NCI-H1694 (cell line): ENCODE measurements around the gene RAB43.
A peak's percentile ranks its signal among the peaks of the same experiment; 100 is the strongest.
"Not testable (repeated sequence)": the region's sequence is repeated elsewhere in the genome, so short reads cannot be mapped to it uniquely, and the experiment has no call there.

Source experiments
- DNase-seq: peaks from one replicate; lab custom pipeline; 2025; lab: John Stamatoyannopoulos, UW

RAB43 gene

DNA sequence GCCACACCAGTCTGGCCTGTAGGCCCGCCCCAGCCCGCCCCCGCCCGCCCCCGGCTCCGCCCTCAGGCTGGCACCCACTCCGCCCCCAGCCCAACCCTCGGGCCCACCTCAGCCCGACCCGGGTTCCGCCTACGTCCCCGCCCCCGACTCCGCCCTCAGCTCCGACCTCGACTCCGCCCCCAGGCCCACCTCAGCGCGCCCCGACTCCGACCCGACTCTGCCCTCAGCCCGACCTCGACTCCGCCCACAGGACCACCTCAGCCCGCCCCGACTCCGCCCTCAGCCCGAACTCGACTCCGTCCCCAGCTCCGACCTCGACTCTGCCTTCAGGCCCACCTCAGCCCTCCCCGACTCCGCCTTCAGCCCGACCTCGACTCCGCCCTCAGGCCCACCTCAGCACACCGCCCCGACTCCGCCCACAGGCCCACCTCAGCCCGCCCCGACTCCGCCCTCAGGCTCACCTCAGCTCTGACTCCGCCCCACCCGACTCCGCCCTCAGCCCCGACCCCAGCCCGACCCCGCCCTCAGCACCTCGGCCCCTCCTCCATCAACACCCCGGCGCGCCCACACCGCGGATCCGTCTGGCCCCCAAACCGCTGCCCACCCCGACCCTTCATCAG lies at the start of gene RAB43:
Gene RAB43 (minus strand): TSS at position 13 of the 620 bp plus-strand sequence. CDS start 315 bp downstream, outside the sequence.
- peak; percentile 56 for DNase-seq

DNA sequence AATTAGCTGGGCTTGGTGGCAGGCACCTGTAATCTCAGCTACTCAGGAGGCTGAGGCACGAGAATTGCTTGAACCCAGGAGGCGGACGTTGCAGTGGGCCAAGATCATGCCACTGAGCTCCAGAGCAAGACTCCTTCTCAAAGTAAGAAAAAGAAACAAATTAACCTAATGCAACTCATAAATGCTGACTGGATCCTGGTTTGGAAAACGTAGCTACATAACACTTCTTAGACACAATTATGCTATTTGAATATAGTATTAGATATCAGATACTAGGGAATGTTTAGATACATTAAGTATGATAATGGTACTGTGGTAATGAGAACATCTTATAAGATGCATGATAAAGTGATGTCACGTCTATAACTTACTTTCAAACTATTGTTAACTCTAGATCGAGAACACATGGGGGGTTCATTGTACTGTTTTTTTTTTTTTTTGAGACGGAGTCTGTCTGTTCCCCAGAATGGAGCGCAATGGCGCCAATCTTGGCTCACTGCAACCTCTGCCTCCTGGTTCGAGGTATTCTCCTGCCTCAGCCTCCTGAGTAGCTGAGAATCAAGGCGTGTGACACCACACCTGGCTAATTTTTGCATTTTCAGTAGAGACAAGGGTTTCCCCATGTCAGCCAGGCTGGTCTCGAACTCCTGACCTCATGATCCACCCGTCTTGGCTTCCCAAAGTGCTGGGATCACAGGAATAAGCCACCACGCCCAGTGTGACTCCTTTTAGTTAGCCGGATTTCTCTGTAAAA lies 45.2 kb upstream of the RAB43 start:
- no peak for DNase-seq

DNA sequence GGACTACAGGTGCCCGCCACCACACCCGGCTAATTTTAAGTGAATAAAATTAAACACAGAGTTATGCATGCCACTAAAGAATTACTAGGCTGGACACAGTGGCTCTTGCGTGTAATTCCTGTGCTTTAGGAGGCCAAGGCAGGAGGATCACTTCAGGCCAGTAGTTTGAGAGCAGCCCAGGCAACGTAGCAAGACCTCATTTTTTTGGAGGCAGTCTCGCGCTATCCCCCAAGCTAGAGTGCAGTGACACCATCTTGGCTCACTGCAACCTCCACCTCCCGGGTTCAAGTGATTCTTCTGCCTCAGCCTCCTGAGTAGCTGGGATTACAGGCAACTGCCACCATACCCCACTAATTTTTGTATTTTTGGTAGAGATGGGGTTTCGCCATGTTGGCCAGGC lies 44.0 kb upstream of the RAB43 start:
- DNase-seq, result not testable (repeated sequence)

DNA sequence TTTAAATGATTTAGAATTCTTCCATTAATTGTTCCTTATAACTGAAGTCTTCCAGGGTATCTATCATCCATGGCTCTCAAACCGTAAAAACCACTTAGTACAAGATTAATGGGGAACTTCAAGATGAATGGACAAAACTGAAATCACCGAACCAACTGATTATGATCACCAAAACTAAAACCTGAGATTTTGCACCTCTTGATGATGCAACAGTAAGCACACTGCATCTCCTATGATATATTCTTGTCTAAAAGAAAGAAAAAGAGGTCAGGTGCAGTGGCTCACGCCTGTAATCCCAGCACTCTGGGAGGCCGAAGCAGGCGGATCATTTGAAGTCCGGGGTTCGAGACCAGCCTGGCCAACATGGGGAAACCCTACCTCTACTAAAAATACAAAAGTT lies 42.9 kb upstream of the RAB43 start:
- no peak for DNase-seq

GRCh38 chr3:129162729-129163579 lies 41.4 kb upstream of the RAB43 start:
- no peak for DNase-seq

DNA sequence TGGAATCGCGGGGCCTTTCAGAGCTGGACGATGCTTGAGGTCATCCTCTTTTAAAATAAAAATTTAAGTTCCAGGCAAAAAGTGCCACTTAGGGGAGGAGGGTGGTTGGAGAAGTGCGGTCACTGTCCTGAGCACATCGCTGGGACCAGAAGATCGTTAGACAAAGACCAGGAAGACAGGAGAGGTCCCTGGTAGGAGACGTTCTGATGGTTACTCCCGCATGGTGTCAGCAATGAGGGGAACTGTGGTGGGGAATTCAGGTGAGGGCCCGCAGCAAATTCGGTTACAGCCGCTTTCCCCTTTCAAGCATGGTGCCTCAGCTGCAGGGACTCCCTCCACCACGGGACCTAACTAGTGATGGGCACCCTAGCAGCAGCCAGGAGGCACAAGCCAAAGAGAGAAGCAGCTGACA lies 40.3 kb upstream of the RAB43 start:
- no peak for DNase-seq

DNA sequence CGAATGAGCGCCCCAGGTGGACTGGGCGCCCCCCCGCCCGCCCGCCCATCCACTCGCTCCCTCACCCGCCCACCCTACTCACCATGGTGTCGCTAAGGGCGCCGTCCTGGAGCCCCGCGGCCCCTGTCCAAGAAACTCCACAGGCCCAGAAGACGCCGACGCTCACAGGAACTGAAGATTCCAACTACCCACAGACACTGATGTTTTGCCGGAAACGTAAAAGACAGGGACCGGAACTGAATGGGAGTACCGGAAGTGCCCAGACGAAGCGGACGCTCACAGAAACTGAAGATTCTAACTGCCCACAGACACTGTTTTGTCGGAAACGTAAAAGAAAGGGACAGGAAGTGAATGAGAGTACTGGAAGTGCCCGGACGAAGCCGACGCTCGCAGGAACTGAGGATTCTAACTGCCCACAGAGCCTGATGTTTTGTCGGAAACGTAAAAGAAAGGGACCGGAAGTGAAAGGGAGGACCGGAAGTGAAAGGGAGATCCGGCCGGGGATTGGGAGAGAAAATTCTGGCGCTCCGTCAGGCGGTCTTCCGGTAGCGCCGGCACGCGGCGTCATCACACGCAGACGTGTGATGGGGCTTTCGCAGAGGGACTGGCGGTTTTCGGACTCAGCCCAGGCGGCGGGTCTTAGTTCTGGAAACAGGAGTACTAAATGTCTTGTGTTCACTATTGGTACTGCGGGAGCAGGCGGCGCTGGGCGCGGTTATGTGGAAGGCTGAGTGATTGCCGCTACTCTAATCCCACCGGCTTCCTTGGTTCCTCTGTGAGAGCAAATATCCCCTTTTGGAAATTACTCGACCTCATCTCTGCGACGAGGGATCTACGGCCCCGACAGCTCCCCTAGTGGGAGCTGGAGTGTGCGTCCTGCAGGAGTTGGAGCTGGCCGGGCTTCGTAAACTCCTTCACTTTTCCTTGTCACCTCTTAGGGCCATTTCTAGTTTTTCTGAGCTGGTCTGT lies 39.6 kb upstream of the RAB43 start, which contains the start of gene ISY1:
Gene ISY1 (minus strand): TSS at position 173 of the 969 bp plus-strand sequence. CDS start 88 bp downstream, at position 85.
- DNase-seq, result peak; percentile 95

GRCh38 chr3:129144786-129145185 lies 23.2 kb upstream of the RAB43 start:
- no peak for DNase-seq

DNA sequence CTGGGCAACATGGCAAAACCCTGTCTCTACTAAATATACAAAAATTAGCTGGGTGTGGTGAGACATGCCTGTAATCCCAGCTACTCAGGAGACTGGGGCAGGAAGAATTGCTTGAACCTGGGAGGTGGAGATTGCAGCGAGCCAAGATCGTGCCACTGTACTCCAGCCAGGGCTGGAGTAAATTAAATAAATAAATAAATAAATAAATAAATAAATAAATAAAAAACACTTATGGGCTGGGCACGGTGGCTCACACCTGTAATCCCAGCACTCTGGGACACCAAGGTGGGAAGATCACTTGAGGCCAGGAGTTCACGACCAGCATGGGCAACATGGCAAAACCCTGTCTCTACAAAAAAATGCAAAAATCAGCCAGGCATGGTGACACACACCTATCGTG lies 19.4 kb upstream of the RAB43 start:
- DNase-seq, result not testable (repeated sequence)

DNA sequence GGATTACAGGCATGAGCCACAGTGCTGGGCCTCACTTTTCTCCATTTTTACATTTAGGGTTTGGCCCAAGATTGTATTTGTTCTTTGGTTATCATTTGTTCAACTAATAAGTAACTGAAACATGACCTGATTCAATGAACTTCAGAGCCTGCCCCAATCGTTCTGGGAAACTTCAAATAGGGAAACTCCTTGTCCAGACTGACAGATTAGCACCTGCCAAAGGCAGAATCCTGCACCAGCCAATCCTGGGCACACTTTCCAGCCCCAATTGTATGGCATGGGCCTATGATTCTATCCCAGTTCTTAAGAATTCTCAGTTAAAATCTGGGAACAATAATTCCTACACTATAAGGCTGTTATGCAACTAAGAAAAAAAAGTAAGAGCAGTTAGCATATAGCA lies 18.3 kb upstream of the RAB43 start:
- no peak for DNase-seq

GRCh38 chr3:129136275-129136674 lies 14.7 kb upstream of the RAB43 start:
- not testable (repeated sequence) for DNase-seq

DNA sequence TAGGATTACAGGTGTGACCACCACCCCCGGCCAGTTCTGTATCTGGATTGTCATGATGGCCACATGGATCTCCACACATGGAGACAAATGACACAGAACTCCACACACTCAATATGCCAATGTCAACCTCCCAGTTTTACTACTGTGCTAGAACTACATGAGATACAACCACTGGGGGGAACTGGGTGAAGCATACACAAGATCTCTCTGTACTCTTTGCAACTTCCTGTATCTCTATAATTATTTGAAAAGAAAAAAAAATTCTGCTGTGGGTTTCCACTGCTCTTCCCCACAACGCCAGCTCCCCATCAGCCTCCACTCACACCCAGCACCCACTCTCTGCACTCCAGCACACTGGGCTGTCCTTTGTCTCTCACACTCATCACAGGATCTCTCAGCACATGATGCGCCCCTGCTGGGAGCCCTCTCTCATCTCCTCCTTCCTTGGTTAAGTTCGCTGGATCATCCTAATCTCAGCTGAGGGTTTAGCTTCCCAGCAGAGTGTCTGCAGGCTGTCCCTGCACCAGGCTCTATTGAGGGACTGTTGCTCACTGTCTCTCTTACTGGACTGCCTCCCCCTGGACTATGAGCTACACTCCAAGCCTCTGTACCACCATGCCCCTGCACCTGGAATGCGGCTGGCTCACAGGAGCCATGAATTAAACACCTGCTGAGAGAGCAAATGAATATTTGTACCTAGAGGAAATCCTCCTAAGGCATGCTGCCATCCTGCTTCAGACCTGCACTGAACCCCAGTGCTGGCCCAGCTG lies 10.7 kb upstream of the RAB43 start:
- DNase-seq, result no peak

DNA sequence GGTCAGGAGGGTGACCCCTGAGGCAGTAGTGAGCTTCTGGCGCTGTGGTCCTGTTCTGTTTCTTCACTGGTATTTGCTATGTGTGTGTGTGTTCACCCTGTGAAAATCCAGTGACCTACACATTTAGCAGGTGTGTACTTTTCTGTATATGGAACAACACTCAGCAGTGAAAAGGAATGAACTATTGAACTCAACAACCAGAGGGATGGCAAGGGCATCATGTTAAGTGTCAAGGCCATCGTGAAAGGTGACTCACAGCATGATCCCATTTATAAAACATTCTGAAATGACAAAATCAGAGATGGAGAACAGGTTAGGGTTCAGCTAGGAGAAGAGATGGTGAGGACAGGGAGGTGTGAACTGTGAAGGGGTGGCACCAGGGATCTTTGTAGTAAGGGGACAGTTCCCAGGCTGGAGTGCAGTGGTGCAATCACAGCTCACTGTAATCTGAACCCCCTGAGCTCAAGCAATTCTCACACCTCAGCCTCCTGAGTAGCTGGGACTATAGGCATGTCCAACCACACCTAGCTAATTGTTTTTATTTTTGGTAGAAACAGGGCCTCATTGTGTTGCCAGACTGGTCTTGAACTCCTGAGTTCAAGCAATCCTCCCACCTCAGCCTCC lies 10.0 kb upstream of the RAB43 start:
- no peak for DNase-seq

DNA sequence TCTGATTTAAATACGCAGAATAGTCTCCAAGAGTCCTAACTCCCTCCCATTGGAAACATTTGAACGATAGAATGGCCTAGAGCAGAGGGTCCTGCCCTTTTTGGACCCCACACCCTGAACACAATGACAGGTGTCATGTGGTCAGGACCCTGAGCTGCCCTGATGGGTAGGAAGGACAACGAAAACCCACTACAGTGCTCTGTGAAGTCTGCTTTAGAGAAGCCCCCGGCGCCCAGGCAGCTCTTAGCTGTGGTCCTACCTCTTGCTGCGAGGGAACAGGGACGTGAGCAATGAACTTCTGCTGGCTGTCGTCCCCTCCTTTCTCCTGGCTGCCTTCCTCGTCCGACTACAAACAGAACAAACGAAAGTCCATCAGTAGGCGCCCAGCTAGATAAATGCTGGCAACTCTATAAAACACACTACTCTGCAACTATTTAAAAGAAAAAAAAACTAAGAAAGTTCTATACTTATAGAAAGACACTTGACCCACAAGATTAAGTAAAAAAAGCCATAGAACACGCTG lies 8.7 kb upstream of the RAB43 start:
- no peak for DNase-seq

- DNase-seq, result no peak
Observed at GRCh38 chr3:129128357-129129155, 7.0 kb upstream of the RAB43 start.

- no peak for DNase-seq
Observed at GRCh38 chr3:129126726-129127280, 5.2 kb upstream of the RAB43 start.

GRCh38 chr3:129123314-129124060 lies 1.9 kb upstream of the RAB43 start:
- DNase-seq, result no peak

- no peak for DNase-seq
Observed at GRCh38 chr3:129122412-129123011, 908 bp upstream of the RAB43 start.
